ENCODE data around the gene ANKHD1. TPM values are rescaled to one million over a fixed set of nuclear protein-coding genes. Genes with fewer than 3 reads are reported as not detected.
"Not testable (repeated sequence)": the region's sequence is repeated elsewhere in the genome, so short reads cannot be mapped to it uniquely, and the experiment has no call there.

Gene ANKHD1
- total and polyA plus RNA-seq, 2 donors from 2014 or later: 26.4 to 130 TPM

GRCh38 chr5:140480310-140481014, 78.8 kb downstream of the ANKHD1 start:
- Histone ChIP-seq H3K9ac (ENCODE audit: low read length in 3 of 3) (no peak overlapping the region), H3K9me3 (ENCODE audit: control insufficient read depth in 2 of 3, insufficient read depth in 1 of 3, low read length in 3 of 3) (no peaks in the 10 kb centered on the region), H3K4me3 (ENCODE audit: low read length in 3 of 3) (no peak overlapping the region), H3K4me1 (ENCODE audit: control insufficient read depth in 2 of 3, insufficient read depth in 2 of 3, low read depth in 1 of 3, low read length in 3 of 3) (no peaks in the 10 kb centered on the region), H3K27ac (ENCODE audit: low read depth in 2 of 2, low read length in 2 of 2) (no peak overlapping the region), H3K27me3 (ENCODE audit: control insufficient read depth, insufficient read depth, low read length) (no peaks in the 10 kb centered on the region), H3K36me3 (ENCODE audit: control insufficient read depth in 2 of 3, insufficient read depth in 3 of 3, low read length in 3 of 3) (peaks cover 0 to 9% (median 7%) of the 10 kb centered on the region in 3 donors)
- no peak for DNase-seq
- FAIRE-seq: no peak
- intact Hi-C loops (cut with DNase I): no loop called here
- no peak for TF ChIP-seq CTCF (IDR thresholded peaks at IDR 0.05; ENCODE audit: borderline replicate concordance, extremely low read depth, insufficient read depth)

DNA sequence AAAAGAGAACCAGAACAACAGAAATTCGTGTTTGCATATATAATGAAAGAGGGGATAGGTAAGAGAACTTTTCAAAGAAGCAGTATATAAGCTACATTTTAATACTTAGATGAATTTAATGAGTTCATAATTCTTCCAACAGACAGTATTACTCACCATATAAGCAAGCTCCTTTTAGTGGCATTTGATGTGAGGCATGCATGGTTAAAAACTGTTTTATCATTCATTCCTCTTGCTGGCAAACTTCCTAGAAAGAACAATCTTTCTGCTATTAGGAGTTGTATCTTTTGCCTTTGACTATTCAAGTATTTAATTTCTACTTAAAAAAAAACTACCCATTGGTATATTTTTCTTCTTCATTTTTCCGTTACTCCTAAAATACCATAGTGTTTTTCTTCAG, 80.1 kb downstream of the ANKHD1 start:
- DNase-seq (no peak), FAIRE-seq (no peak)
- Histone ChIP-seq H3K27me3 (ENCODE audit: control insufficient read depth, insufficient read depth, low read length) (no peaks in the 10 kb centered on the region), H3K4me1 (ENCODE audit: control insufficient read depth in 2 of 3, insufficient read depth in 2 of 3, low read depth in 1 of 3, low read length in 3 of 3) (no peaks in the 10 kb centered on the region), H3K36me3 (ENCODE audit: control insufficient read depth in 2 of 3, insufficient read depth in 3 of 3, low read length in 3 of 3) (peaks cover 0 to 14% (median 10%) of the 10 kb centered on the region in 3 donors), H3K27ac (ENCODE audit: low read depth in 2 of 2, low read length in 2 of 2) (no peak overlapping the region), H3K9ac (ENCODE audit: low read length in 3 of 3) (no peak overlapping the region), H3K9me3 (ENCODE audit: control insufficient read depth in 2 of 3, insufficient read depth in 1 of 3, low read length in 3 of 3) (no peaks in the 10 kb centered on the region), H3K4me3 (ENCODE audit: low read length in 3 of 3) (no peak overlapping the region)
- no peak for TF ChIP-seq CTCF (IDR thresholded peaks at IDR 0.05; ENCODE audit: borderline replicate concordance, extremely low read depth, insufficient read depth)
- intact Hi-C loops (cut with DNase I): no loop called here

DNA sequence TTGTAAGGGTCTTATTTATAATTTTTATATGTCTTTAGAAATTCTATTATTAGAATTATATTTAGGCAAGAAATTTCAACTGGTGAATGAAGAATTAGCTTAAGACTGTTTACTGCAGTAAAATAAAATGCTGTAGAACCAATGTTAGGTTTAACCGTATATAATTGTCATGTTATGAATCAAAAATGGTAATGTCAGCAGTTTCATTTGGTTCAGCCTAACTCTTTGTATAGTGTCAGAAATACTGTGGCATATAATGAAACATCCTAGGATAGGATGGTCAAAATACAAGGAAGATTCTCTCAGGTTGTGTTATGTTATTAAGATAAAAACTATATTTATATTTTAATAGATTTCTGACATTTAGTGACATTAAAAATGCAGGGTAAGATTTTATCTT, 81.4 kb downstream of the ANKHD1 start:
- H3K9me3 ChIP-seq (ENCODE audit: control insufficient read depth in 2 of 3, insufficient read depth in 1 of 3, low read length in 3 of 3): no peaks in the 10 kb centered on the region

GRCh38 chr5:140488141-140488540, 86.5 kb downstream of the ANKHD1 start:
- H3K36me3 ChIP-seq (ENCODE audit: control insufficient read depth in 2 of 3, insufficient read depth in 3 of 3, low read length in 3 of 3): peaks cover 0 to 20% (median 10%) of the 10 kb centered on the region in 3 donors
- FAIRE-seq: not testable (repeated sequence)

More for the DNA sequence above, 81.4 kb downstream of the ANKHD1 start:
- H3K27me3 ChIP-seq (ENCODE audit: control insufficient read depth, insufficient read depth, low read length): no peaks in the 10 kb centered on the region
- intact Hi-C loops (cut with DNase I): no loop called here
- no peak for TF ChIP-seq CTCF (IDR thresholded peaks at IDR 0.05; ENCODE audit: borderline replicate concordance, extremely low read depth, insufficient read depth)
- no peak overlapping the region for H3K4me3 ChIP-seq (ENCODE audit: low read length in 3 of 3)
- peaks cover 0 to 20% (median 10%) of the 10 kb centered on the region in 3 donors for H3K36me3 ChIP-seq (ENCODE audit: control insufficient read depth in 2 of 3, insufficient read depth in 3 of 3, low read length in 3 of 3)
- DNase-seq (no peak), FAIRE-seq (no peak)
- no peak overlapping the region for H3K9ac ChIP-seq (ENCODE audit: low read length in 3 of 3)
- H3K4me1 ChIP-seq (ENCODE audit: control insufficient read depth in 2 of 3, insufficient read depth in 2 of 3, low read depth in 1 of 3, low read length in 3 of 3): no peaks in the 10 kb centered on the region
- H3K27ac ChIP-seq (ENCODE audit: low read depth in 2 of 2, low read length in 2 of 2): no peak overlapping the region

More at GRCh38 chr5:140488141-140488540, 86.5 kb downstream of the ANKHD1 start:
- H3K9ac ChIP-seq (ENCODE audit: low read length in 3 of 3); H3K27me3 ChIP-seq (ENCODE audit: control insufficient read depth, insufficient read depth, low read length); H3K27ac ChIP-seq (ENCODE audit: low read depth in 2 of 2, low read length in 2 of 2); H3K4me3 ChIP-seq (ENCODE audit: low read length in 3 of 3); DNase-seq; H3K4me1 ChIP-seq (ENCODE audit: control insufficient read depth in 2 of 3, insufficient read depth in 2 of 3, low read depth in 1 of 3, low read length in 3 of 3); H3K9me3 ChIP-seq (ENCODE audit: control insufficient read depth in 2 of 3, insufficient read depth in 1 of 3, low read length in 3 of 3); intact Hi-C loops (cut with DNase I): not testable (repeated sequence)
